GM12878 (cell line): ENCODE results near the gene DGCR8. TPM values are rescaled to one million over a fixed set of nuclear protein-coding genes. Genes with fewer than 3 reads are reported as not detected.

ENCODE experiments used
- ATAC-seq: fragments of 200-7000 bp; cut with Tn5 transposase; 3 replicates; pipeline ENCODE4 v1.9.1; 2020; ENCODE audit warnings: mild to moderate bottlenecking, moderate library complexity
- BruUV-seq: library from RNA; stranded (reverse); fragments of 400-500 nt; replicated peaks from 2 replicates; lab custom pipeline; 2021; lab: Mats Ljungman, UMichigan
- CTCF ChIA-PET: fragments of 300-600 bp; sonication (Branson Sonifier 250); formaldehyde crosslinking; extraction: SDS; loops from one replicate; lab custom pipeline; 2021; ENCODE audit warnings: inconsistent platforms; lab: Yijun Ruan, JAX
- POLR2A ChIA-PET: fragments of 350-600 bp; formaldehyde crosslinking; extraction: SDS; loops from one replicate; lab custom pipeline; 2021; ENCODE audit warnings: inconsistent platforms; lab: Charles Lee
- RAD21 ChIA-PET: fragments of 300-600 bp; sonication (Branson Sonifier 250); formaldehyde crosslinking; loops from one replicate; lab custom pipeline; 2023; ENCODE audit warnings: antibody characterized with exemption; ENCODE audit not compliant: unreplicated experiment; lab: Charles Lee
- SMC1A ChIA-PET: fragments of 300-600 bp; sonication (Branson Sonifier 250); formaldehyde crosslinking; loops from one replicate; lab custom pipeline; 2023; ENCODE audit not compliant: unreplicated experiment, uncharacterized antibody; lab: Charles Lee
- DNase-seq: peaks from one replicate; pipeline ENCODE4 v3.0.0-alpha.2; 2011; ENCODE audit warnings: low read depth, low spot score
- FAIRE-seq: peaks from 3 replicates; lab custom pipeline; 2011; peaks lifted over from hg19 to GRCh38; lab: Jason Lieb, UNC
- H2AFZ ChIP-seq: 2 replicates; pipeline ENCODE4 v1.6.0; 2011; ENCODE audit warnings: low read depth, low read length, control low read depth; ENCODE audit not compliant: control insufficient read depth
- H3K27ac ChIP-seq: 2 replicates; pipeline ENCODE4 v1.5.1; 2011; ENCODE audit warnings: control low read depth; ENCODE audit not compliant: control insufficient read depth, insufficient read depth
- H3K27me3 ChIP-seq, 2 experiments: replicated peaks in 1 of 2; 2 replicates each; pipeline versions ENCODE4 v1.6.0 to v1.6.1; 2011; ENCODE audit warnings: low read length in 1 of 2; ENCODE audit not compliant: control insufficient read depth in 2 of 2, insufficient read depth in 2 of 2
- H3K36me3 ChIP-seq, 2 experiments: 2 replicates each; pipeline ENCODE4 v1.5.1; 2011; ENCODE audit warnings: low read length in 1 of 2; ENCODE audit not compliant: control insufficient read depth in 2 of 2, insufficient read depth in 2 of 2
- H3K4me1 ChIP-seq: 2 replicates; pipeline ENCODE4 v1.6.1; 2011; ENCODE audit warnings: mild to moderate bottlenecking, low read length, moderate library complexity, mixed read lengths; ENCODE audit not compliant: control insufficient read depth, insufficient read depth
- H3K4me2 ChIP-seq: 2 replicates; pipeline ENCODE4 v1.6.0; 2011; ENCODE audit warnings: control low read depth; ENCODE audit not compliant: control insufficient read depth, insufficient read depth
- H3K4me3 ChIP-seq: fragments of 200-600 bp; sonication (generic); 2 replicates; pipeline ENCODE4 v1.5.1; 2016
- H3K79me2 ChIP-seq: 2 replicates; pipeline ENCODE4 v1.6.0; 2011; ENCODE audit warnings: low read length; ENCODE audit not compliant: control insufficient read depth, insufficient read depth
- H3K9ac ChIP-seq: 2 replicates; pipeline ENCODE4 v1.8.0; 2011; ENCODE audit warnings: low read length, control low read depth, mixed read lengths; ENCODE audit not compliant: control insufficient read depth, insufficient read depth
- H3K9me3 ChIP-seq: replicated peaks from 3 replicates; pipeline ENCODE4 v1.5.1; 2011; ENCODE audit warnings: mild to moderate bottlenecking, low read length; ENCODE audit not compliant: control insufficient read depth, insufficient read depth
- H4K20me1 ChIP-seq: 2 replicates; pipeline ENCODE4 v1.6.0; 2011; ENCODE audit not compliant: control insufficient read depth, insufficient read depth
- ATF3 ChIP-seq: IDR thresholded peaks from 2 replicates; pipeline ENCODE4 v1.6.1; 2011; ENCODE audit warnings: low read depth, mild to moderate bottlenecking, low read length, moderate library complexity, borderline replicate concordance; ENCODE audit errors: extremely low read depth
- MEF2B ChIP-seq: fragments of 450-650 bp; IDR thresholded peaks from 2 replicates; pipeline ENCODE4 v1.6.1; 2018; ENCODE audit warnings: mild to moderate bottlenecking, moderate library complexity; ENCODE audit not compliant: partially characterized antibody, poor library complexity, severe bottlenecking
- MYC ChIP-seq: IDR thresholded peaks from 2 replicates; pipeline ENCODE4 v1.6.1; 2011; ENCODE audit warnings: mild to moderate bottlenecking, low read length, moderate library complexity, inconsistent platforms; ENCODE audit not compliant: insufficient read depth, insufficient replicate concordance, insufficient read length, severe bottlenecking
- NR2F1 ChIP-seq: fragments of 450-650 bp; conservative IDR thresholded peaks from 2 replicates; pipeline ENCODE4 v1.6.1; 2017; ENCODE audit warnings: mild to moderate bottlenecking
- PKNOX1 ChIP-seq: fragments of 450-650 bp; IDR thresholded peaks from 2 replicates; pipeline ENCODE4 v1.6.1; 2016; ENCODE audit warnings: mild to moderate bottlenecking
- SKIL ChIP-seq: fragments of 450-650 bp; IDR thresholded peaks from 2 replicates; pipeline ENCODE4 v1.6.1; 2017; ENCODE audit warnings: mild to moderate bottlenecking, low read depth, inconsistent platforms; ENCODE audit not compliant: poor library complexity, severe bottlenecking
- WGBS: methylation state at CpG from one replicate; pipeline ENCODE4 v1.1.6; 2016; ENCODE audit warnings: low lambda C conversion rate; ENCODE audit not compliant: insufficient replicate concordance, insufficient coverage; ENCODE audit errors: missing lambda C conversion rate; 5-methylcytosine and 5-hydroxymethylcytosine counted together
- in situ Hi-C: fragments of 300-500 bp; cut with MboI; formaldehyde crosslinking; loops from 9 replicates; pipeline ENCODE4 v1.14.3; 2018; ENCODE audit warnings: mixed read lengths
- intact Hi-C: fragments of 100-400 bp; cut with micrococcal nuclease; formaldehyde crosslinking; loops from one replicate; pipeline ENCODE4 v1.14.2; 2022; ENCODE audit not compliant: unreplicated experiment
- polyA plus RNA-seq, 11 experiments: library from polyadenylated mRNA; depleted of rRNA in 4 of 11; unstranded in 6 of 11; stranded (reverse) in 5 of 11; fragments of >200 nt; fragmentation: Nextera tagmentation in 4 of 11; fragmentation: Illumina TruSeq in 1 of 11; extraction: Ambion mirVana in 4 of 11; extraction: Trizol in 1 of 11; gene quantifications; 1 replicate in 1 of 11; 2 replicates in 10 of 11; pipeline versions ENCODE4 v1.2.1 to v1.2.3, GENCODE V29; 2011 to 2016; ENCODE audit warnings: inconsistent platforms in 2 of 11, missing spikeins in 2 of 11, low read depth in 1 of 11
- total RNA-seq, 4 experiments: library from RNA; depleted of rRNA in 3 of 4; stranded (reverse); fragments of >200 nt in 3 of 4; fragmentation: Illumina TruSeq in 1 of 4; extraction: Trizol in 1 of 4; gene quantifications; 2 replicates each; pipeline versions ENCODE4 v1.2.1 to v1.2.3, GENCODE V29; 2013 to 2021

The DGCR8 gene
- total and polyA plus RNA-seq, 10 of the 15 experiments (the other 5 are each of a cell fraction or from before 2014, with no cell fraction given) = 1.2 to 35.1 (median 17.2) TPM

- no peak for ATAC-seq
- CTCF ChIA-PET = no interaction called here
- in situ Hi-C loops = no loop called here
Observed at GRCh38 chr22:20140521-20140964, 60.5 kb downstream of the DGCR8 start.

More at GRCh38 chr22:20140521-20140964, 60.5 kb downstream of the DGCR8 start:
- SMC1A ChIA-PET = no interaction called here
- Histone ChIP-seq H3K36me3 (no peaks in the 10 kb centered on the region; a peak in 1 of 4 replicates), H2AFZ (no peak overlapping the region), H3K27ac (no peak overlapping the region), H3K4me2 (no peak overlapping the region), H4K20me1 (no peaks in the 10 kb centered on the region), H3K9ac (no peak overlapping the region), H3K27me3 (no peaks in the 10 kb centered on the region), H3K4me3 (no peak overlapping the region), H3K9me3 (no peaks in the 10 kb centered on the region), H3K79me2 (no peaks in the 10 kb centered on the region), H3K4me1 (no peaks in the 10 kb centered on the region; the same call in 1 of the 2 replicates)
- 81% methylated on average over 14 of the region's 17 CpGs for WGBS
- POLR2A ChIA-PET = no interaction called here
- TF ChIP-seq NR2F1 (no peak), MEF2B (no peak), SKIL (no peak), PKNOX1 (no peak), MYC (no peak), ATF3 (no peak)
- FAIRE-seq (no peak), DNase-seq (no peak)
- intact Hi-C loops = no loop called here
- BruUV-seq = no TSS peak
- RAD21 ChIA-PET = no interaction called here
